SU-DHL-6 (cell line): ENCODE results near the gene GOLGA3.

Experiments
- H2AFZ ChIP-seq: fragments of 200-600 bp; sonication (generic); 2 replicates; pipeline ENCODE4 v1.6.1; 2014; ENCODE audit warnings: low read depth, mild to moderate bottlenecking, moderate library complexity, mixed read lengths, antibody characterized with exemption, low read length; ENCODE audit not compliant: severe bottlenecking
- H3F3A ChIP-seq: fragments of 200-600 bp; shearing (Covaris generic); 2 replicates; pipeline ENCODE4 v1.6.0; 2016; ENCODE audit warnings: antibody characterized with exemption, mild to moderate bottlenecking; ENCODE audit not compliant: insufficient read depth
- H3K27ac ChIP-seq: fragments of 200-600 bp; sonication (generic); 2 replicates; pipeline ENCODE4 v1.5.1; 2016; ENCODE audit warnings: low read depth, mild to moderate bottlenecking, low read length, moderate library complexity, mixed read lengths
- H3K27me3 ChIP-seq: fragments of 200-600 bp; sonication (generic), shearing (Covaris generic); 2 replicates; pipeline ENCODE4 v1.6.0; 2014; ENCODE audit warnings: mild to moderate bottlenecking, low read length
- H3K36me3 ChIP-seq: fragments of 200-600 bp; sonication (generic); 2 replicates; pipeline ENCODE4 v1.6.1; 2014; ENCODE audit warnings: mild to moderate bottlenecking, low read length, mixed read lengths
- H3K4me2 ChIP-seq: fragments of 300-600, 200-600 bp; shearing (Covaris generic), sonication (generic); 2 replicates; pipeline ENCODE4 v1.6.0; 2014; ENCODE audit warnings: low read length, low read depth, mild to moderate bottlenecking; ENCODE audit not compliant: poor library complexity, severe bottlenecking
- H3K4me3 ChIP-seq: fragments of 200-600 bp; sonication (generic); 2 replicates; pipeline ENCODE4 v1.5.1; 2014; ENCODE audit warnings: antibody characterized with exemption, low read length, mild to moderate bottlenecking, mixed read lengths; ENCODE audit not compliant: insufficient read depth, poor library complexity, severe bottlenecking
- H3K79me2 ChIP-seq: fragments of 200-600 bp; sonication (generic); 2 replicates; pipeline ENCODE4 v1.6.1; 2014; ENCODE audit warnings: mild to moderate bottlenecking, low read length, moderate library complexity; ENCODE audit not compliant: insufficient read depth
- H3K9ac ChIP-seq: fragments of 200-600 bp; sonication (generic); 2 replicates; pipeline ENCODE4 v1.7.0; 2014; ENCODE audit warnings: mild to moderate bottlenecking, low read length
- H3K9me2 ChIP-seq: fragments of 200-600 bp; sonication (generic); replicated peaks from 2 replicates; pipeline ENCODE4 v1.6.1; 2014; ENCODE audit warnings: low read length; ENCODE audit not compliant: insufficient read depth
- H3K9me3 ChIP-seq: fragments of 200-600 bp; sonication (generic); 2 replicates; pipeline ENCODE4 v1.6.1; 2014; ENCODE audit warnings: low read length, mixed read lengths; ENCODE audit not compliant: insufficient read depth
- H4K20me1 ChIP-seq: fragments of 200-600 bp; sonication (generic); 2 replicates; pipeline ENCODE4 v1.6.1; 2014; ENCODE audit warnings: low read depth, mild to moderate bottlenecking, antibody characterized with exemption, low read length, moderate library complexity, mixed read lengths
- CTCF ChIP-seq: fragments of 200-600 bp; sonication (generic); IDR thresholded peaks from one replicate; pipeline ENCODE4 v1.5.1; 2017; ENCODE audit warnings: antibody characterized with exemption, mild to moderate bottlenecking, low read length, moderate library complexity; ENCODE audit not compliant: insufficient read depth, poor library complexity, severe bottlenecking
- EZH2phosphoT487 ChIP-seq: fragments of 200-600 bp; sonication (generic), shearing (Covaris generic); conservative IDR thresholded peaks from 2 replicates; pipeline ENCODE4 v1.6.1; 2018; ENCODE audit warnings: mild to moderate bottlenecking, antibody characterized with exemption, low read length, moderate library complexity, mixed read lengths

GOLGA3 gene

GRCh38 chr12:132803888-132804287 lies 24.8 kb downstream of the GOLGA3 start:
- no peaks in the 10 kb centered on the region for H3K9me2 ChIP-seq
- no peak for TF ChIP-seq EZH2phosphoT487
- no peak for TF ChIP-seq CTCF
- no peak overlapping the region for H3K4me3 ChIP-seq
- peaks cover 4% of the 10 kb centered on the region; the same call in 1 of the 2 replicates for H3K79me2 ChIP-seq
- no peak overlapping the region for H3K27ac ChIP-seq
- no peaks in the 10 kb centered on the region for H3F3A ChIP-seq
- H3K27me3 ChIP-seq = no peaks in the 10 kb centered on the region
- no peak overlapping the region for H2AFZ ChIP-seq
- no peak overlapping the region for H3K4me2 ChIP-seq
- no peaks in the 10 kb centered on the region for H4K20me1 ChIP-seq
- H3K9ac ChIP-seq = no peak overlapping the region
- no peaks in the 10 kb centered on the region; the same call in 1 of the 2 replicates for H3K36me3 ChIP-seq
- no peaks in the 10 kb centered on the region for H3K9me3 ChIP-seq

GRCh38 chr12:132803125-132803524 lies 25.5 kb downstream of the GOLGA3 start:
- Histone ChIP-seq H3K9ac (no peak overlapping the region), H3K9me3 (no peaks in the 10 kb centered on the region), H3K9me2 (no peaks in the 10 kb centered on the region), H3K79me2 (peaks cover 4% of the 10 kb centered on the region; the same call in 1 of the 2 replicates), H3K36me3 (no peaks in the 10 kb centered on the region; the same call in 1 of the 2 replicates), H3K4me2 (no peak overlapping the region), H3K27ac (no peak overlapping the region), H3K27me3 (no peaks in the 10 kb centered on the region), H4K20me1 (no peaks in the 10 kb centered on the region), H3F3A (no peaks in the 10 kb centered on the region), H3K4me3 (no peak overlapping the region), H2AFZ (no peak overlapping the region)
- TF ChIP-seq EZH2phosphoT487 (no peak), CTCF (no peak)

- Histone ChIP-seq H3K27me3 (no peaks in the 10 kb centered on the region), H3K36me3 (no peaks in the 10 kb centered on the region; the same call in 1 of the 2 replicates), H3K79me2 (peaks cover 3% of the 10 kb centered on the region; the same call in 1 of the 2 replicates), H3K9ac (no peak overlapping the region), H2AFZ (no peak overlapping the region), H4K20me1 (no peaks in the 10 kb centered on the region), H3K4me2 (no peak overlapping the region), H3K9me2 (no peaks in the 10 kb centered on the region), H3K27ac (no peak overlapping the region), H3K9me3 (no peaks in the 10 kb centered on the region), H3K4me3 (no peak overlapping the region), H3F3A (no peaks in the 10 kb centered on the region)
- TF ChIP-seq EZH2phosphoT487 (no peak), CTCF (no peak)
Measured at GRCh38 chr12:132801741-132802140, 26.9 kb downstream of the GOLGA3 start.
